Activated CD4-positive, alpha-beta memory T cell treated with anti-CD3 and anti-CD28 coated beads, Interleukin-2, amount 10 ng/mL, durations not matched to agents 7 days and 5 days (primary cell): ENCODE measurements around the gene CAMTA1. TPM values are rescaled to one million over a fixed set of nuclear protein-coding genes. Genes with fewer than 3 reads are reported as not detected.
"Not testable (repeated sequence)": the region's sequence is repeated elsewhere in the genome, so short reads cannot be mapped to it uniquely, and the experiment has no call there.

Experiments
- CTCF ChIA-PET: fragments of 350-600 bp; sonication (Branson Sonifier 250); formaldehyde crosslinking; loops from one replicate; lab custom pipeline; 2021; ENCODE audit warnings: antibody characterized with exemption, inconsistent platforms; lab: Charles Lee
- POLR2A ChIA-PET: fragments of 350-600 bp; sonication (Branson Sonifier 250); formaldehyde crosslinking; loops from one replicate; lab custom pipeline; 2021; ENCODE audit warnings: antibody characterized with exemption; lab: Charles Lee
- DNase-seq: peaks from one replicate; pipeline ENCODE4 v3.0.0-alpha.2; 2020
- H3K27ac Mint-ChIP-seq: one replicate; pipeline ENCODE4 v1.8.0; 2021; ENCODE audit warnings: mild to moderate bottlenecking, mixed read lengths
- H3K27me3 Mint-ChIP-seq: one replicate; pipeline ENCODE4 v1.8.0; 2021; ENCODE audit warnings: mixed read lengths
- H3K36me3 Mint-ChIP-seq: one replicate; pipeline ENCODE4 v1.8.0; 2021; ENCODE audit warnings: low read depth, mixed read lengths
- H3K4me1 Mint-ChIP-seq: one replicate; pipeline ENCODE4 v1.8.0; 2021; ENCODE audit warnings: mixed read lengths
- H3K4me3 Mint-ChIP-seq: one replicate; pipeline ENCODE4 v1.8.0; 2021; ENCODE audit warnings: mild to moderate bottlenecking, mixed read lengths
- H3K9me3 Mint-ChIP-seq: one replicate; pipeline ENCODE4 v1.8.0; 2021; ENCODE audit warnings: mixed read lengths
- total RNA-seq, 2 experiments: library from RNA; stranded (reverse); gene quantifications; one replicate each; pipeline ENCODE4 v1.2.3, GENCODE V29; 2021

Gene CAMTA1
- total RNA-seq, 2 experiments from 2014 or later: 43.0 to 47.3 TPM

- H3K9me3 Mint-ChIP-seq: peaks cover 11% of the 10 kb centered on the region
- H3K27me3 Mint-ChIP-seq, CTCF ChIA-PET: not testable (repeated sequence)
Measured at GRCh38 chr1:7693037-7693436, 907.8 kb downstream of the CAMTA1 start.

GRCh38 chr1:7693662-7694061, 908.4 kb downstream of the CAMTA1 start:
- Mint-ChIP-seq H3K36me3 (no peaks in the 10 kb centered on the region), H3K9me3 (peaks cover 11% of the 10 kb centered on the region), H3K27ac (no peak overlapping the region), H3K4me3 (no peak overlapping the region), H3K4me1 (no peaks in the 10 kb centered on the region), H3K27me3 (peaks cover 5% of the 10 kb centered on the region)
- ChIA-PET POLR2A (no interaction called here), CTCF (no interaction called here)
- no peak for DNase-seq

More at GRCh38 chr1:7693037-7693436, 907.8 kb downstream of the CAMTA1 start:
- POLR2A ChIA-PET, H3K4me1 Mint-ChIP-seq, DNase-seq, H3K27ac Mint-ChIP-seq, H3K4me3 Mint-ChIP-seq, H3K36me3 Mint-ChIP-seq: not testable (repeated sequence)

- ChIA-PET CTCF (interaction anchor here (1.0 to 1.1 kb wide), 2 partner anchors 10 to 58 kb away, joined by 3 to 4 read pairs; no protein-coding TSS in a partner anchor), POLR2A (no interaction called here)
- no peaks in the 10 kb centered on the region for H3K4me1 Mint-ChIP-seq
Measured at GRCh38 chr1:7694600-7695496, 909.6 kb downstream of the CAMTA1 start.

GRCh38 chr1:7695497-7696117, 910.4 kb downstream of the CAMTA1 start:
- DNase-seq: no peak
- ChIA-PET POLR2A (no interaction called here), CTCF (interaction anchor here (1.0 kb wide), 1 partner anchor 57 kb away, joined by 4 read pairs; no protein-coding TSS in a partner anchor)
- no peaks in the 10 kb centered on the region for H3K36me3 Mint-ChIP-seq
- H3K27ac Mint-ChIP-seq: no peak overlapping the region
- H3K9me3 Mint-ChIP-seq: peaks cover 11% of the 10 kb centered on the region
- H3K27me3 Mint-ChIP-seq: peaks cover 17% of the 10 kb centered on the region
- no peaks in the 10 kb centered on the region for H3K4me1 Mint-ChIP-seq
- H3K4me3 Mint-ChIP-seq: no peak overlapping the region

More at GRCh38 chr1:7694600-7695496, 909.6 kb downstream of the CAMTA1 start:
- Mint-ChIP-seq H3K9me3 (peaks cover 11% of the 10 kb centered on the region), H3K36me3 (no peaks in the 10 kb centered on the region), H3K27me3 (peaks cover 9% of the 10 kb centered on the region), H3K4me3 (no peak overlapping the region), H3K27ac (no peak overlapping the region)
- DNase-seq: no peak

GRCh38 chr1:7698641-7699040, 913.4 kb downstream of the CAMTA1 start:
- DNase-seq: no peak
- POLR2A ChIA-PET: no interaction called here
- CTCF ChIA-PET: no interaction called here
- Mint-ChIP-seq H3K4me3 (no peak overlapping the region), H3K9me3 (peaks cover 4% of the 10 kb centered on the region), H3K4me1 (peaks cover 1% of the 10 kb centered on the region), H3K27me3 (peaks cover 40% of the 10 kb centered on the region), H3K36me3 (no peaks in the 10 kb centered on the region), H3K27ac (no peak overlapping the region)

GRCh38 chr1:7702365-7702764, 917.1 kb downstream of the CAMTA1 start:
- CTCF ChIA-PET: interaction anchor here (2.2 kb wide), 1 partner anchor 50 kb away, joined by 9 read pairs; no protein-coding TSS in a partner anchor
- POLR2A ChIA-PET: interaction anchor here (1.1 kb wide), 1 partner anchor 19 kb away, joined by 3 read pairs; no protein-coding TSS in a partner anchor
- Mint-ChIP-seq H3K4me3 (no peak overlapping the region), H3K4me1 (peaks cover 10% of the 10 kb centered on the region), H3K27me3 (peaks cover 58% of the 10 kb centered on the region), H3K9me3 (no peaks in the 10 kb centered on the region), H3K27ac (no peak overlapping the region), H3K36me3 (peaks cover 2% of the 10 kb centered on the region)
- DNase-seq: no peak

GRCh38 chr1:7703321-7704213, 918.3 kb downstream of the CAMTA1 start:
- CTCF ChIA-PET: interaction anchor here (0.5 to 2.2 kb wide), 5 partner anchors 35 to 1501 kb away, joined by 3 to 20 read pairs (median 9); no protein-coding TSS in a partner anchor

GRCh38 chr1:7704214-7705047, 919.2 kb downstream of the CAMTA1 start:
- DNase-seq: peak; percentile 92

More at GRCh38 chr1:7703321-7704213, 918.3 kb downstream of the CAMTA1 start:
- Mint-ChIP-seq H3K4me3 (peak overlapping the region; percentile 63), H3K9me3 (no peaks in the 10 kb centered on the region), H3K4me1 (peaks cover 10% of the 10 kb centered on the region), H3K27me3 (peaks cover 65% of the 10 kb centered on the region), H3K27ac (no peak overlapping the region), H3K36me3 (peaks cover 2% of the 10 kb centered on the region)
- no peak for DNase-seq
- POLR2A ChIA-PET: interaction anchor here (1.2 to 3.3 kb wide), 3 partner anchors 24 to 68 kb away, joined by 3 to 9 read pairs (median 6); partner anchors contain the start of gene VAMP3

GRCh38 chr1:7705048-7705907, 920.0 kb downstream of the CAMTA1 start:
- Mint-ChIP-seq H3K36me3 (peaks cover 2% of the 10 kb centered on the region), H3K27me3 (peaks cover 64% of the 10 kb centered on the region), H3K4me3 (peak overlapping the region; percentile 60), H3K4me1 (peaks cover 10% of the 10 kb centered on the region), H3K27ac (no peak overlapping the region), H3K9me3 (no peaks in the 10 kb centered on the region)
- DNase-seq: peak; percentile 23
- POLR2A ChIA-PET: interaction anchor here (1.4 to 3.3 kb wide), 2 partner anchors 26 to 66 kb away, joined by 6 to 9 read pairs; partner anchors contain the start of gene VAMP3
- CTCF ChIA-PET: interaction anchor here (0.6 to 1.9 kb wide), 5 partner anchors 11 to 1436 kb away, joined by 3 to 20 read pairs (median 3); no protein-coding TSS in a partner anchor

More at GRCh38 chr1:7704214-7705047, 919.2 kb downstream of the CAMTA1 start:
- ChIA-PET POLR2A (interaction anchor here (0.6 to 3.3 kb wide), 4 partner anchors 25 to 919 kb away, joined by 3 to 9 read pairs (median 4); partner anchors contain the start of genes CAMTA1 and VAMP3), CTCF (interaction anchor here (0.5 to 1.9 kb wide), 7 partner anchors 10 to 1502 kb away, joined by 3 to 20 read pairs (median 3); no protein-coding TSS in a partner anchor)
- H3K27me3 Mint-ChIP-seq: peaks cover 72% of the 10 kb centered on the region
- H3K9me3 Mint-ChIP-seq: no peaks in the 10 kb centered on the region
- H3K4me1 Mint-ChIP-seq: peaks cover 10% of the 10 kb centered on the region
- no peak overlapping the region for H3K27ac Mint-ChIP-seq
- H3K4me3 Mint-ChIP-seq: peak overlapping the region; percentile 52
- peaks cover 2% of the 10 kb centered on the region for H3K36me3 Mint-ChIP-seq

GRCh38 chr1:7705908-7706216, 920.6 kb downstream of the CAMTA1 start:
- Mint-ChIP-seq H3K36me3 (peaks cover 2% of the 10 kb centered on the region), H3K27ac (no peak overlapping the region), H3K27me3 (peaks cover 61% of the 10 kb centered on the region), H3K4me3 (peak overlapping the region; percentile 60), H3K4me1 (peaks cover 10% of the 10 kb centered on the region), H3K9me3 (no peaks in the 10 kb centered on the region)
- CTCF ChIA-PET: no interaction called here
- DNase-seq: no peak
- POLR2A ChIA-PET: interaction anchor here (3.3 kb wide), 1 partner anchor 26 kb away, joined by 9 read pairs; no protein-coding TSS in a partner anchor

- CTCF ChIA-PET: no interaction called here
- no peak for DNase-seq
- POLR2A ChIA-PET: no interaction called here
- H3K9me3 Mint-ChIP-seq: no peaks in the 10 kb centered on the region
- peaks cover 51% of the 10 kb centered on the region for H3K27me3 Mint-ChIP-seq
- H3K4me1 Mint-ChIP-seq: peaks cover 10% of the 10 kb centered on the region
- peaks cover 2% of the 10 kb centered on the region for H3K36me3 Mint-ChIP-seq
- H3K27ac Mint-ChIP-seq: no peak overlapping the region
- no peak overlapping the region for H3K4me3 Mint-ChIP-seq
Measured at GRCh38 chr1:7707527-7707926, 922.3 kb downstream of the CAMTA1 start.
